Hepatocyte (in vitro differentiated cells): ENCODE data around the gene WDR75.

Experiments used
- EZH2 ChIP-seq: fragments of 200-600 bp; sonication (generic); IDR thresholded peaks from 2 replicates; pipeline ENCODE4 v1.6.1; 2016; ENCODE audit warnings: antibody characterized with exemption, mild to moderate bottlenecking, borderline replicate concordance
- TF ChIP-seq, protein P1 (sequence below): fragments of 200-600 bp; sonication (generic); IDR thresholded peaks from 2 replicates; pipeline ENCODE4 v1.5.1; 2016; ENCODE audit warnings: antibody characterized with exemption, mild to moderate bottlenecking; ENCODE audit not compliant: poor library complexity

DNA sequence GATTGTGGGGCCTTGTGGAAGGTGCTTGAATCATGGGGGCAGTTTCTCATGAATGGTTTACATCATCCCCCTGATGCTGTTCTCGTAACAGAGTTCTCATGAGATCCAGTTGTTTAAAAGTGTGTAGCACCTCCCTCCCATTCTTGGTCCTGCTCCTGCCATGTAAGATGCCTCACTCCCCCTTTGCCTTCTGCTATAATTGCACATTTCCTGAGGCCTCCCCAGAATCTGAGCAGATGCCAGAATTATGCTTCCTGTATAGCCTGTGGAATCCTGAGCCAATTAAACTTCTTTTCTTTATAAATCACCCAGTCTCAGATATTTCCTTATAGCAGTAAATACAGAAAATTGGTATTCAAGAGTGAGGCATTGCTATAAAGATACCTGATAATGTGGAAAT lies 15.6 kb upstream of the WDR75 start:
- TF ChIP-seq, protein P1, sequence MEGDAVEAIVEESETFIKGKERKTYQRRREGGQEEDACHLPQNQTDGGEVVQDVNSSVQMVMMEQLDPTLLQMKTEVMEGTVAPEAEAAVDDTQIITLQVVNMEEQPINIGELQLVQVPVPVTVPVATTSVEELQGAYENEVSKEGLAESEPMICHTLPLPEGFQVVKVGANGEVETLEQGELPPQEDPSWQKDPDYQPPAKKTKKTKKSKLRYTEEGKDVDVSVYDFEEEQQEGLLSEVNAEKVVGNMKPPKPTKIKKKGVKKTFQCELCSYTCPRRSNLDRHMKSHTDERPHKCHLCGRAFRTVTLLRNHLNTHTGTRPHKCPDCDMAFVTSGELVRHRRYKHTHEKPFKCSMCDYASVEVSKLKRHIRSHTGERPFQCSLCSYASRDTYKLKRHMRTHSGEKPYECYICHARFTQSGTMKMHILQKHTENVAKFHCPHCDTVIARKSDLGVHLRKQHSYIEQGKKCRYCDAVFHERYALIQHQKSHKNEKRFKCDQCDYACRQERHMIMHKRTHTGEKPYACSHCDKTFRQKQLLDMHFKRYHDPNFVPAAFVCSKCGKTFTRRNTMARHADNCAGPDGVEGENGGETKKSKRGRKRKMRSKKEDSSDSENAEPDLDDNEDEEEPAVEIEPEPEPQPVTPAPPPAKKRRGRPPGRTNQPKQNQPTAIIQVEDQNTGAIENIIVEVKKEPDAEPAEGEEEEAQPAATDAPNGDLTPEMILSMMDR: no peak
- TF ChIP-seq EZH2: no peak
